ENCODE measurements around the gene CCDC28B. TPM values are rescaled to one million over a fixed set of nuclear protein-coding genes. Genes with fewer than 3 reads are reported as not detected.

Gene CCDC28B
- polyA plus RNA-seq, 1 donor from 2014 or later, result 176 TPM

DNA sequence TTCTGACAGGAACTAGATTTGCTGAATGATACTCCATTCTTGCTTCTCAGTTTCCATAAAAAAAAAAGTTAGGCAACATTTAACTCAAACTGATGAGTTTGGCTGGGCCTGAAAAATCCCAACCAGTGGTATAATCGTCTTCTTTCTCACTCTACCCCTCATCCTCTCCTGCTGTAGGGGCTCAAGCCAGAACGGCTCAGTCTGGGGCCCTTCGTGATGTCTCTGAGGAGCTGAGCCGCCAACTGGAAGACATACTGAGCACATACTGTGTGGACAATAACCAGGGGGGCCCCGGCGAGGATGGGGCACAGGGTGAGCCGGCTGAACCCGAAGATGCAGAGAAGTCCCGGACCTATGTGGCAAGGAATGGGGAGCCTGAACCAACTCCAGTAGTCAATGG, 19.3 kb upstream of the CCDC28B start:
- H3K9me3 ChIP-seq (ENCODE audit: low read length), result no peaks in the 10 kb centered on the region
- H3K27ac ChIP-seq (ENCODE audit: low read length), result no peak overlapping the region
- H3K27me3 ChIP-seq (ENCODE audit: insufficient read depth, low read depth, low read length), result no peaks in the 10 kb centered on the region
- H2AFZ ChIP-seq (ENCODE audit: low read depth, low read length), result no peak overlapping the region
- no peak for TF ChIP-seq POLR2AphosphoS5 (IDR thresholded peaks at IDR 0.05)
- no peaks in the 10 kb centered on the region for H3F3A ChIP-seq (ENCODE audit: insufficient read depth, low read length, poor library complexity, severe bottlenecking)
- peak overlapping the region; percentile 83 for H3K4me3 ChIP-seq (ENCODE audit: low read length)
- H3K79me2 ChIP-seq (replicated peaks; ENCODE audit: insufficient read depth, low read length), result peaks cover 25% of the 10 kb centered on the region
- H3K9ac ChIP-seq (ENCODE audit: low read length), result peak overlapping the region; percentile 73
- H3K4me2 ChIP-seq (ENCODE audit: low read length), result peak overlapping the region; percentile 74
- no peaks in the 10 kb centered on the region for H3K36me3 ChIP-seq (ENCODE audit: insufficient read depth, low read length)
- H3K9me2 ChIP-seq (ENCODE audit: insufficient read depth, low read length), result no peaks in the 10 kb centered on the region
- no peaks in the 10 kb centered on the region for H4K20me1 ChIP-seq (ENCODE audit: insufficient read depth)

DNA sequence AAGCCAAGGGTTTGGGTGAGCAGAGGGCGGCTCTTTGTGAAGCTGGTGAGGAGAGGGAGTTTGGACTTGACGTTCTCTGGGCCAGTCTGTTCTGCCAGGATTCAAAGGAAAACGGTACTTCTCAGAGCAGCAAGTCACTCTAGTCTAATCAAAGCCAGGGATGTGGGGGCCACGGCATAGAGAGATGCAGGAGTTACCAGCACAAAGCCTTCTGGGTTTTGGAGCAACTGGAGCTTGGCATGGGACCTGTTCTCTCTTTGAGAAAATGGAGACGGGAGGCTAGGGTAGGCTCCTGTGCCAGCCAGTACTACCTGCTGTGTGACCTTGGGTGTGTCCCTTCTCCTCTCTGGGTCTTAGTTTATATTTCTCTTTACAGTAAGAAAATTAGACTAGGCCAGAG, 18.8 kb upstream of the CCDC28B start:
- H4K20me1 ChIP-seq (ENCODE audit: insufficient read depth), result no peaks in the 10 kb centered on the region
- no peak overlapping the region for H3K27ac ChIP-seq (ENCODE audit: low read length)
- H2AFZ ChIP-seq (ENCODE audit: low read depth, low read length), result no peak overlapping the region
- H3K9me2 ChIP-seq (ENCODE audit: insufficient read depth, low read length), result no peaks in the 10 kb centered on the region
- no peak overlapping the region for H3K9ac ChIP-seq (ENCODE audit: low read length)
- H3K9me3 ChIP-seq (ENCODE audit: low read length), result no peaks in the 10 kb centered on the region
- TF ChIP-seq EP300 (conservative IDR thresholded peaks at IDR 0.05; ENCODE audit: poor library complexity, severe bottlenecking) (no peak), TAF1 (IDR thresholded peaks at IDR 0.05; ENCODE audit: low read depth) (no peak), SMC3 (conservative IDR thresholded peaks at IDR 0.05; ENCODE audit: poor library complexity) (no peak), EZH2 (IDR thresholded peaks at IDR 0.05; ENCODE audit: borderline replicate concordance, insufficient read depth, low read length, poor library complexity, severe bottlenecking) (no peak), POLR2AphosphoS5 (IDR thresholded peaks at IDR 0.05) (no peak), MXI1 (conservative IDR thresholded peaks at IDR 0.05; ENCODE audit: poor library complexity, severe bottlenecking) (no peak), RAD21 (conservative IDR thresholded peaks at IDR 0.05) (no peak)
- TF ChIP-seq, protein P1, sequence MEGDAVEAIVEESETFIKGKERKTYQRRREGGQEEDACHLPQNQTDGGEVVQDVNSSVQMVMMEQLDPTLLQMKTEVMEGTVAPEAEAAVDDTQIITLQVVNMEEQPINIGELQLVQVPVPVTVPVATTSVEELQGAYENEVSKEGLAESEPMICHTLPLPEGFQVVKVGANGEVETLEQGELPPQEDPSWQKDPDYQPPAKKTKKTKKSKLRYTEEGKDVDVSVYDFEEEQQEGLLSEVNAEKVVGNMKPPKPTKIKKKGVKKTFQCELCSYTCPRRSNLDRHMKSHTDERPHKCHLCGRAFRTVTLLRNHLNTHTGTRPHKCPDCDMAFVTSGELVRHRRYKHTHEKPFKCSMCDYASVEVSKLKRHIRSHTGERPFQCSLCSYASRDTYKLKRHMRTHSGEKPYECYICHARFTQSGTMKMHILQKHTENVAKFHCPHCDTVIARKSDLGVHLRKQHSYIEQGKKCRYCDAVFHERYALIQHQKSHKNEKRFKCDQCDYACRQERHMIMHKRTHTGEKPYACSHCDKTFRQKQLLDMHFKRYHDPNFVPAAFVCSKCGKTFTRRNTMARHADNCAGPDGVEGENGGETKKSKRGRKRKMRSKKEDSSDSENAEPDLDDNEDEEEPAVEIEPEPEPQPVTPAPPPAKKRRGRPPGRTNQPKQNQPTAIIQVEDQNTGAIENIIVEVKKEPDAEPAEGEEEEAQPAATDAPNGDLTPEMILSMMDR (IDR thresholded peaks at IDR 0.05; ENCODE audit: poor library complexity, severe bottlenecking), result no peak
- TF ChIP-seq, protein P2, sequence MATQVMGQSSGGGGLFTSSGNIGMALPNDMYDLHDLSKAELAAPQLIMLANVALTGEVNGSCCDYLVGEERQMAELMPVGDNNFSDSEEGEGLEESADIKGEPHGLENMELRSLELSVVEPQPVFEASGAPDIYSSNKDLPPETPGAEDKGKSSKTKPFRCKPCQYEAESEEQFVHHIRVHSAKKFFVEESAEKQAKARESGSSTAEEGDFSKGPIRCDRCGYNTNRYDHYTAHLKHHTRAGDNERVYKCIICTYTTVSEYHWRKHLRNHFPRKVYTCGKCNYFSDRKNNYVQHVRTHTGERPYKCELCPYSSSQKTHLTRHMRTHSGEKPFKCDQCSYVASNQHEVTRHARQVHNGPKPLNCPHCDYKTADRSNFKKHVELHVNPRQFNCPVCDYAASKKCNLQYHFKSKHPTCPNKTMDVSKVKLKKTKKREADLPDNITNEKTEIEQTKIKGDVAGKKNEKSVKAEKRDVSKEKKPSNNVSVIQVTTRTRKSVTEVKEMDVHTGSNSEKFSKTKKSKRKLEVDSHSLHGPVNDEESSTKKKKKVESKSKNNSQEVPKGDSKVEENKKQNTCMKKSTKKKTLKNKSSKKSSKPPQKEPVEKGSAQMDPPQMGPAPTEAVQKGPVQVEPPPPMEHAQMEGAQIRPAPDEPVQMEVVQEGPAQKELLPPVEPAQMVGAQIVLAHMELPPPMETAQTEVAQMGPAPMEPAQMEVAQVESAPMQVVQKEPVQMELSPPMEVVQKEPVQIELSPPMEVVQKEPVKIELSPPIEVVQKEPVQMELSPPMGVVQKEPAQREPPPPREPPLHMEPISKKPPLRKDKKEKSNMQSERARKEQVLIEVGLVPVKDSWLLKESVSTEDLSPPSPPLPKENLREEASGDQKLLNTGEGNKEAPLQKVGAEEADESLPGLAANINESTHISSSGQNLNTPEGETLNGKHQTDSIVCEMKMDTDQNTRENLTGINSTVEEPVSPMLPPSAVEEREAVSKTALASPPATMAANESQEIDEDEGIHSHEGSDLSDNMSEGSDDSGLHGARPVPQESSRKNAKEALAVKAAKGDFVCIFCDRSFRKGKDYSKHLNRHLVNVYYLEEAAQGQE (IDR thresholded peaks at IDR 0.05; ENCODE audit: borderline replicate concordance), result no peak
- peaks cover 26% of the 10 kb centered on the region for H3K79me2 ChIP-seq (replicated peaks; ENCODE audit: insufficient read depth, low read length)
- no peaks in the 10 kb centered on the region for H3F3A ChIP-seq (ENCODE audit: insufficient read depth, low read length, poor library complexity, severe bottlenecking)
- H3K4me3 ChIP-seq (ENCODE audit: low read length), result peak overlapping the region; percentile 83
- no peaks in the 10 kb centered on the region for H3K36me3 ChIP-seq (ENCODE audit: insufficient read depth, low read length)
- no peak overlapping the region for H3K4me2 ChIP-seq (ENCODE audit: low read length)
- no peaks in the 10 kb centered on the region for H3K27me3 ChIP-seq (ENCODE audit: insufficient read depth, low read depth, low read length)

DNA sequence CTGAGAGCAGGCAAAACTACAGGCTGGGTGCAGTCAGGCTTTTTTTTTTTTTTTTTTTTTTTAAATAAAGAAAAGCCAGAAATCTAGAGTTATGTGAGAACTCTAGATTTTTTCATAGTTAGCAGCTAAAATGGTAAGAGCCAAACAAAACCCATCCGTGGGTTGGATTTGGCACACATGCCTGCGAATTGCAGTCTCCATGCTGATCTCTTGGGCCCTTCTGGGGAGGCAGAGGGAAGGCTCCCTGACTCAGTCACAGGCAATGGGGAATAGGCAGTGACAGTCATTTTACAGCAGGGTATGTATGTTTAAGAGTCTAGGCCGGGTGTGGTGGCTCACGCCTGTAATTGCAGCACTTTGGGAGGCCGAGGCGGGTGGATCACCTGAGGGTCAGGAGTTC, 18.3 kb upstream of the CCDC28B start:
- H3K4me2 ChIP-seq (ENCODE audit: low read length), result no peak overlapping the region
- peaks cover 26% of the 10 kb centered on the region for H3K79me2 ChIP-seq (replicated peaks; ENCODE audit: insufficient read depth, low read length)
- no peaks in the 10 kb centered on the region for H3K36me3 ChIP-seq (ENCODE audit: insufficient read depth, low read length)

More for the DNA sequence above, 18.3 kb upstream of the CCDC28B start:
- no peak overlapping the region for H3K27ac ChIP-seq (ENCODE audit: low read length)
- H3K9ac ChIP-seq (ENCODE audit: low read length), result no peak overlapping the region
- no peaks in the 10 kb centered on the region for H4K20me1 ChIP-seq (ENCODE audit: insufficient read depth)
- no peak overlapping the region for H2AFZ ChIP-seq (ENCODE audit: low read depth, low read length)
- no peaks in the 10 kb centered on the region for H3K9me3 ChIP-seq (ENCODE audit: low read length)
- TF ChIP-seq, protein P1 (IDR thresholded peaks at IDR 0.05; ENCODE audit: poor library complexity, severe bottlenecking), result no peak
- TF ChIP-seq TAF1 (IDR thresholded peaks at IDR 0.05; ENCODE audit: low read depth), result no peak
- TF ChIP-seq SMC3 (conservative IDR thresholded peaks at IDR 0.05; ENCODE audit: poor library complexity), result no peak
- TF ChIP-seq EP300 (conservative IDR thresholded peaks at IDR 0.05; ENCODE audit: poor library complexity, severe bottlenecking), result no peak
- no peak for TF ChIP-seq POLR2AphosphoS5 (IDR thresholded peaks at IDR 0.05)
- TF ChIP-seq MXI1 (conservative IDR thresholded peaks at IDR 0.05; ENCODE audit: poor library complexity, severe bottlenecking), result no peak
- no peak for TF ChIP-seq EZH2 (IDR thresholded peaks at IDR 0.05; ENCODE audit: borderline replicate concordance, insufficient read depth, low read length, poor library complexity, severe bottlenecking)
- TF ChIP-seq, protein P2 (IDR thresholded peaks at IDR 0.05; ENCODE audit: borderline replicate concordance), result no peak
- no peaks in the 10 kb centered on the region for H3K27me3 ChIP-seq (ENCODE audit: insufficient read depth, low read depth, low read length)
- H3F3A ChIP-seq (ENCODE audit: insufficient read depth, low read length, poor library complexity, severe bottlenecking), result no peaks in the 10 kb centered on the region
- no peaks in the 10 kb centered on the region for H3K9me2 ChIP-seq (ENCODE audit: insufficient read depth, low read length)
- H3K4me3 ChIP-seq (ENCODE audit: low read length), result peak overlapping the region; percentile 83
